RWPE1 (cell line): ENCODE results near the gene CDK15.

Experiments
- CTCF ChIA-PET: fragments of 350-600 bp; sonication (Branson Sonifier 250); formaldehyde crosslinking; extraction: SDS; loops from one replicate; lab custom pipeline; 2021; lab: Yijun Ruan, JAX
- POLR2A ChIA-PET: fragments of 400-600 bp; formaldehyde crosslinking; extraction: SDS; loops from one replicate; lab custom pipeline; 2020; ENCODE audit warnings: antibody characterized with exemption; ENCODE audit not compliant: low non-redundant PET; lab: Yijun Ruan, JAX
- DNase-seq: peaks from one replicate; pipeline ENCODE4 v3.0.0; 2012; ENCODE audit warnings: low spot score
- H3K27ac ChIP-seq: fragments of 450-650 bp; 2 replicates; pipeline ENCODE4 v1.5.1; 2017
- TF ChIP-seq, protein P1 (sequence below): fragments of 450-650 bp; conservative IDR thresholded peaks from 2 replicates; pipeline ENCODE4 v1.5.1; 2017; ENCODE audit warnings: low read depth, mild to moderate bottlenecking

CDK15 gene

GRCh38 chr2:201929281-201930026 lies 123.1 kb downstream of the CDK15 start:
- H3K27ac ChIP-seq, result no peak overlapping the region
- DNase-seq, result no peak
- ChIA-PET CTCF (interaction anchor here (0.6 kb wide), 2 partner anchors 951 to 1475 kb away, joined by 3 to 5 read pairs; no protein-coding TSS in a partner anchor), POLR2A (interaction anchor here (0.7 kb wide), 1 partner anchor 18 kb away, joined by 3 read pairs; no protein-coding TSS in a partner anchor)
- TF ChIP-seq, protein P1, sequence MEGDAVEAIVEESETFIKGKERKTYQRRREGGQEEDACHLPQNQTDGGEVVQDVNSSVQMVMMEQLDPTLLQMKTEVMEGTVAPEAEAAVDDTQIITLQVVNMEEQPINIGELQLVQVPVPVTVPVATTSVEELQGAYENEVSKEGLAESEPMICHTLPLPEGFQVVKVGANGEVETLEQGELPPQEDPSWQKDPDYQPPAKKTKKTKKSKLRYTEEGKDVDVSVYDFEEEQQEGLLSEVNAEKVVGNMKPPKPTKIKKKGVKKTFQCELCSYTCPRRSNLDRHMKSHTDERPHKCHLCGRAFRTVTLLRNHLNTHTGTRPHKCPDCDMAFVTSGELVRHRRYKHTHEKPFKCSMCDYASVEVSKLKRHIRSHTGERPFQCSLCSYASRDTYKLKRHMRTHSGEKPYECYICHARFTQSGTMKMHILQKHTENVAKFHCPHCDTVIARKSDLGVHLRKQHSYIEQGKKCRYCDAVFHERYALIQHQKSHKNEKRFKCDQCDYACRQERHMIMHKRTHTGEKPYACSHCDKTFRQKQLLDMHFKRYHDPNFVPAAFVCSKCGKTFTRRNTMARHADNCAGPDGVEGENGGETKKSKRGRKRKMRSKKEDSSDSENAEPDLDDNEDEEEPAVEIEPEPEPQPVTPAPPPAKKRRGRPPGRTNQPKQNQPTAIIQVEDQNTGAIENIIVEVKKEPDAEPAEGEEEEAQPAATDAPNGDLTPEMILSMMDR, result no peak

- TF ChIP-seq, protein P1, result no peak
- no peak for DNase-seq
- ChIA-PET POLR2A (no interaction called here), CTCF (interaction anchor here (0.6 kb wide), 3 partner anchors 83 to 1476 kb away, joined by 3 to 5 read pairs (median 3); no protein-coding TSS in a partner anchor)
- no peak overlapping the region for H3K27ac ChIP-seq
Measured at GRCh38 chr2:201930043-201930442, 123.7 kb downstream of the CDK15 start.

DNA sequence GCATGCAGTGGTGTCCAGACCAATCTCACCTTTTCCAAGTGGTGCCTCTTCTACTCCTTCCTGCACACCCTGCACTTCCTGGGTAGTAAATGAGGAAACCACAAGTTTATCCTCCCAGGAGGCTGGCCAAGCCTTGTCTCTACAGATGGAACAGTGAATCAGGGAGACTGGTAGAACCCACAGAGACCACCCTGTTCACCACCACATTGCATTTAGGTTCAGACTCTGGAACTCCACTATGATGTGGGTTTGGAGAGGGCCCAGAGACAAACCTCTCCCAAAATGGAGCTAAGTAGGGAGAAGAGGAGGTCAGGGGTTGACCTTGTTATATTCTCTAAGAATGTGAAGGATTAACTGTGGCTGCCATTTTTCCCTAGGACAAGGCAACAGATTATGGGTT lies 124.5 kb downstream of the CDK15 start:
- DNase-seq, result no peak
- H3K27ac ChIP-seq, result no peak overlapping the region
- TF ChIP-seq, protein P1, result no peak
- ChIA-PET POLR2A (no interaction called here), CTCF (no interaction called here)

DNA sequence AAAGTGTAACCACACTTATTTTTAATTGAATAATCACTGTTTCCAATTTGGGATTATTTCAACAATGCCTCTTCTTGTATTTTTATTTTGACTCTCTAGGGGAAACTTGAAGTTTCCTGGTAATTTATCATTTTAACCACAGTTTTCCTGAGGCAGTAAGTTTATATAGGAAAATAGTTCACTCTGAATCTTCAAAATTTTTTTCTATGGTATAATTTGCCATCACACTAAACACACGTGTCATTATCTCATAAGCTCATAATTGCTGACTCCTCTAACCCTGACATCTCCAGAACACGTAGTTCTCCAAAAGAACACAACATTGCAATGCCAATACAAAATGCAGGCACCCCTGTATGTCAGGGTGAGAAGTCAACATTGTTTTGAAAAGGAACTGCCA lies 125.1 kb downstream of the CDK15 start:
- TF ChIP-seq, protein P1, result no peak
- DNase-seq, result no peak
- CTCF ChIA-PET, result no interaction called here
- POLR2A ChIA-PET, result no interaction called here
- no peak overlapping the region for H3K27ac ChIP-seq

- CTCF ChIA-PET, result no interaction called here
- POLR2A ChIA-PET, result no interaction called here
- TF ChIP-seq, protein P1, result no peak
Measured at GRCh38 chr2:201931951-201932350, 125.6 kb downstream of the CDK15 start.

DNA sequence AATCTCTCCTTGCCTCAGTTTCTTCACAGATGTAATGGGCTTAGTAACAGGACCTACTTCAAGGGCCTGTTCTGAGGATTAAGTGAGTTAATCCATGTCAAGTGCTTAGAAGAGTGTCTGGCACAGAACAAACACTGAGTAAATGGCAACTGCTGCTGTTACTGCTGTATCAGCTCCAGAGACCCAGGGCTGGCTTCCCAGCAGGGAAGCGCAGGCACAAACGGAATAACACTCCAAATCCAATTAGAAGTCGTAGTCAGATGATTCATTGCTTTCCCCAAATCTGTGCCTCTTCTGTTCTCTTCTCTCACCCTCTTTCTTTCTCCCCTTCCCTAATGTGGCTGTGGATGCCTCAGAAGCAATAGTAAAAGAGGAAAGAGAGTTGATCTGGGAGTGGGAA lies 126.2 kb downstream of the CDK15 start:
- ChIA-PET CTCF (no interaction called here), POLR2A (no interaction called here)
- DNase-seq, result no peak
- no peak overlapping the region for H3K27ac ChIP-seq
- TF ChIP-seq, protein P1, result no peak

More at GRCh38 chr2:201931951-201932350, 125.6 kb downstream of the CDK15 start:
- DNase-seq, result no peak
- H3K27ac ChIP-seq, result no peak overlapping the region
